T1000 (cell line): ENCODE measurements around the gene CSF2RB.

Experiments
- DNase-seq: peaks from one replicate; lab custom pipeline; 2025; ENCODE audit warnings: mixed read lengths; lab: John Stamatoyannopoulos, UW

Gene CSF2RB

GRCh38 chr22:36913427-36914389 lies at the start of gene CSF2RB:
Gene CSF2RB (plus strand): TSS chr22:36913628. CDS start chr22:36922208, 8,580 bp downstream.
- DNase-seq, result no peak

- DNase-seq, result no peak
Observed at GRCh38 chr22:36863979-36864378, 49.4 kb upstream of the CSF2RB start.

GRCh38 chr22:36864454-36865215 lies 48.8 kb upstream of the CSF2RB start:
- no peak for DNase-seq

GRCh38 chr22:36865346-36865745 lies 48.1 kb upstream of the CSF2RB start:
- DNase-seq, result no peak

- DNase-seq, result no peak
Observed at GRCh38 chr22:36867695-36868094, 45.7 kb upstream of the CSF2RB start.

- DNase-seq, result no peak
Observed at GRCh38 chr22:36868546-36869181, 44.8 kb upstream of the CSF2RB start.

GRCh38 chr22:36870250-36870649 lies 43.2 kb upstream of the CSF2RB start:
- no peak for DNase-seq

GRCh38 chr22:36871669-36872081 lies 41.8 kb upstream of the CSF2RB start:
- DNase-seq, result no peak

GRCh38 chr22:36872084-36872483 lies 41.3 kb upstream of the CSF2RB start:
- DNase-seq, result no peak

GRCh38 chr22:36872866-36873498 lies 40.4 kb upstream of the CSF2RB start:
- DNase-seq, result no peak

- DNase-seq, result no peak
Observed at GRCh38 chr22:36873614-36874308, 39.7 kb upstream of the CSF2RB start.

GRCh38 chr22:36874309-36874696 lies 39.1 kb upstream of the CSF2RB start:
- DNase-seq, result no peak

- DNase-seq, result no peak
Observed at GRCh38 chr22:36874736-36875135, 38.7 kb upstream of the CSF2RB start.

- no peak for DNase-seq
Observed at GRCh38 chr22:36875741-36876140, 37.7 kb upstream of the CSF2RB start.

GRCh38 chr22:36879775-36880174 lies 33.7 kb upstream of the CSF2RB start:
- DNase-seq, result no peak

- no peak for DNase-seq
Observed at GRCh38 chr22:36881504-36882245, 31.8 kb upstream of the CSF2RB start.

- no peak for DNase-seq
Observed at GRCh38 chr22:36884349-36885158, 28.9 kb upstream of the CSF2RB start.

GRCh38 chr22:36885474-36885873 lies 28.0 kb upstream of the CSF2RB start:
- no peak for DNase-seq

- DNase-seq, result no peak
Observed at GRCh38 chr22:36886016-36886415, 27.4 kb upstream of the CSF2RB start.

- DNase-seq, result no peak
Observed at GRCh38 chr22:36887162-36887561, 26.3 kb upstream of the CSF2RB start.
